Measurements from ENCODE around the gene ALDH2.
"Not testable (repeated sequence)": the region's sequence is repeated elsewhere in the genome, so short reads cannot be mapped to it uniquely, and the experiment has no call there.

The ALDH2 gene

GRCh38 chr12:111791507-111791906 lies 24.8 kb downstream of the ALDH2 start:
- no peak for DNase-seq

- DNase-seq = peak; percentile 29
Observed at GRCh38 chr12:111792155-111792855, 25.6 kb downstream of the ALDH2 start.

GRCh38 chr12:111792856-111793235 lies 26.1 kb downstream of the ALDH2 start:
- DNase-seq = no peak

GRCh38 chr12:111798182-111798581 lies 31.4 kb downstream of the ALDH2 start:
- no peak for DNase-seq

- no peak for DNase-seq
Observed at GRCh38 chr12:111799758-111800157, 33.0 kb downstream of the ALDH2 start.

- no peak for DNase-seq
Observed at GRCh38 chr12:111803038-111803626, 36.4 kb downstream of the ALDH2 start.

GRCh38 chr12:111803851-111804250 lies 37.1 kb downstream of the ALDH2 start:
- DNase-seq = no peak

GRCh38 chr12:111806304-111806703 lies 39.6 kb downstream of the ALDH2 start:
- DNase-seq = no peak

GRCh38 chr12:111807232-111807631 lies 40.5 kb downstream of the ALDH2 start:
- DNase-seq = no peak

- DNase-seq = peak; percentile 81
Observed at GRCh38 chr12:111812881-111813741, 46.4 kb downstream of the ALDH2 start.

GRCh38 chr12:111816065-111816615 lies 49.4 kb downstream of the ALDH2 start:
- no peak for DNase-seq

GRCh38 chr12:111816898-111817297 lies 50.2 kb downstream of the ALDH2 start:
- DNase-seq = not testable (repeated sequence)

- no peak for DNase-seq
Observed at GRCh38 chr12:111818340-111818739, 51.6 kb downstream of the ALDH2 start.

GRCh38 chr12:111819191-111820158 lies 52.7 kb downstream of the ALDH2 start:
- DNase-seq = no peak

- DNase-seq = not testable (repeated sequence)
Observed at GRCh38 chr12:111820828-111821227, 54.1 kb downstream of the ALDH2 start.

GRCh38 chr12:111822886-111823285 lies 56.2 kb downstream of the ALDH2 start:
- DNase-seq = no peak

- DNase-seq = no peak
Observed at GRCh38 chr12:111823891-111824290, 57.2 kb downstream of the ALDH2 start.

GRCh38 chr12:111824312-111824711 lies 57.6 kb downstream of the ALDH2 start:
- not testable (repeated sequence) for DNase-seq

GRCh38 chr12:111825509-111825908 lies 58.8 kb downstream of the ALDH2 start:
- DNase-seq = no peak

- no peak for DNase-seq
Observed at GRCh38 chr12:111826316-111826715, 59.6 kb downstream of the ALDH2 start.

- DNase-seq = no peak
Observed at GRCh38 chr12:111826992-111827391, 60.3 kb downstream of the ALDH2 start.

- DNase-seq = no peak
Observed at GRCh38 chr12:111827907-111828306, 61.2 kb downstream of the ALDH2 start.

Data from EL (cell line).